Brain microvascular endothelial cell (primary cell): Measurements from ENCODE around the gene SCOC.
A peak's percentile ranks its signal among the peaks of the same experiment; 100 is the strongest.

Experiments used
- DNase-seq: peaks from one replicate; pipeline ENCODE4 v3.0.0-alpha.2; 2020
- H3K27ac ChIP-seq: fragments of 250-450 bp; sonication (Bioruptor Pico); 2 replicates; pipeline ENCODE4 v1.5.1; 2020; ENCODE audit warnings: mild to moderate bottlenecking, moderate library complexity
- H3K27me3 ChIP-seq: fragments of 250-450 bp; sonication (Bioruptor Pico); replicated peaks from 2 replicates; pipeline ENCODE4 v1.5.1; 2020; ENCODE audit warnings: mild to moderate bottlenecking
- H3K36me3 ChIP-seq: fragments of 250-450 bp; sonication (Bioruptor Pico); replicated peaks from 2 replicates; pipeline ENCODE4 v1.5.1; 2020; ENCODE audit warnings: mild to moderate bottlenecking
- H3K4me3 ChIP-seq: 2 replicates; pipeline ENCODE4 v1.5.1; 2011; ENCODE audit warnings: low read depth, mild to moderate bottlenecking, control low read depth, low read length, moderate library complexity
- CTCF ChIP-seq: IDR thresholded peaks from 2 replicates; pipeline ENCODE4 v1.5.1; 2011; ENCODE audit warnings: low read depth, mild to moderate bottlenecking, moderate library complexity, low read length, control low read depth, inconsistent platforms; ENCODE audit errors: missing control alignments
- in situ Hi-C: cut with HindIII; loops from 2 replicates; pipeline ENCODE4 v1.10.0; 2017; ENCODE audit warnings: low sequenced_read_pairs, low pct_ligation_motif_present

SCOC gene

GRCh38 chr4:140423106-140423505, 49.7 kb downstream of the SCOC start:
- no peak for TF ChIP-seq CTCF
- DNase-seq, result no peak
- no peaks in the 10 kb centered on the region for H3K36me3 ChIP-seq
- in situ Hi-C loops, result no loop called here
- no peak overlapping the region for H3K27ac ChIP-seq
- no peak overlapping the region for H3K4me3 ChIP-seq
- H3K27me3 ChIP-seq, result no peaks in the 10 kb centered on the region

GRCh38 chr4:140426610-140427105, 53.2 kb downstream of the SCOC start:
- Histone ChIP-seq H3K27ac (no peak overlapping the region), H3K36me3 (no peaks in the 10 kb centered on the region), H3K4me3 (peak overlapping the region; percentile 80), H3K27me3 (no peaks in the 10 kb centered on the region)
- in situ Hi-C loops, result no loop called here
- peak; percentile 41 for TF ChIP-seq CTCF
- no peak for DNase-seq

- DNase-seq, result peak; percentile 22
- Histone ChIP-seq H3K27me3 (no peaks in the 10 kb centered on the region), H3K27ac (no peak within 1 kb of the TSS), H3K4me3 (peak within 1 kb of the TSS; percentile 80), H3K36me3 (no peaks in the 10 kb centered on the region)
- TF ChIP-seq CTCF, result peak; percentile 53
- in situ Hi-C loops, result no loop called here
Observed at GRCh38 chr4:140427106-140427918, 53.9 kb downstream of the SCOC start, which contains the start of gene CLGN. Gene CLGN, minus strand, starts transcription at chr4:140427648. Its CDS starts 14,570 bp downstream, at chr4:140413078.

GRCh38 chr4:140427919-140428471, 54.5 kb downstream of the SCOC start:
- DNase-seq, result no peak
- no peak for TF ChIP-seq CTCF
- Histone ChIP-seq H3K4me3 (peak overlapping the region; percentile 80), H3K27ac (no peak overlapping the region), H3K27me3 (no peaks in the 10 kb centered on the region), H3K36me3 (no peaks in the 10 kb centered on the region)
- in situ Hi-C loops, result no loop called here
